Head of caudate nucleus (tissue), 42 donors: ENCODE data around the gene DSCAM.
A peak's percentile ranks its signal among the peaks of the same experiment; 100 is the strongest.

Experiments used
- DNase-seq, 42 donors: peaks; one replicate each; pipeline versions ENCODE4 v3.0.0 to v3.0.0-alpha.2; 2020 to 2021; ENCODE audit warnings: mixed read lengths in 7 of 42
- intact Hi-C: fragments of 100-400 bp; cut with DNase I; formaldehyde crosslinking; loops from one replicate; pipeline ENCODE4 v1.15.0; 2022

DSCAM gene

DNA sequence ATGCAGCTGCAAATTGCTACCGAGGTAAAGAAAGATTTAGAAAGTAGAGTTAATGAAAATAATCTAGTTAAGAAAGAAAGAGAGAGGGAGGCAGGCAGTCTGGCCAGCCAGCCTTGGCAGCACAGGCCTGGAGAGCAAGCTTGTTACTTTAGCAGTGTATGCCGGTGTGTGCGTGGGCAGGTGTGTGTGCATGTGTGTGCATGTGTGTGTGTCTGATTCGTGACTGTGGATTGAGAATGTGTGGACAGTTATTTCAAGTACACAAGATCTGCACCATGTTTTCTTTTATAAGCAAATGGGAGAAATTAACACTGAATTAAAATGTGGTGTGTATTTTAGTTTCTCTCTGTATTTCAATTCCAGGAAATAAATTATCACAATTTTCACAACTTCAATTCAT, 211.6 kb downstream of the DSCAM start:
- no peak for DNase-seq
- intact Hi-C loops: no loop called here

DNA sequence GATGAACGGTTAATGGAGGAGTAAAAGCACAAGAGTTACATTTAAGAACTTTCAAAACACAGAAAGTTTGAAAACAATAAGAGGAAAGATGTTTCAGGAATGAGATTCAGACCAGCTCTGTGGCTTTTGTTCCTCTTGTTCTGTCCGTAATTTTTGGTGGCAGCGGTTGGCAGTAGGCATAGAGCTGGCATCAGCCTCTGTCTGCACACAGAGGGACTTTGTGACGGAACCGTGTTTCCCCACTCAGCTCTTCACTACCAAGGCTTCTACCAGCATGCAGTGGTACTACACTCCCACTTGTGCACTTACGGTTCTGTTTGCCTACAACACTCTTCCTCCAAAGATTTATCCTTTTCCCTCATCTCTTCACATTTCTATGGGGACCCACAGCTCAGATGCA, 212.8 kb downstream of the DSCAM start:
- intact Hi-C loops: no loop called here
- peak in 14 of 42 donors; percentile 5 to 52 (median 18) for DNase-seq

DNA sequence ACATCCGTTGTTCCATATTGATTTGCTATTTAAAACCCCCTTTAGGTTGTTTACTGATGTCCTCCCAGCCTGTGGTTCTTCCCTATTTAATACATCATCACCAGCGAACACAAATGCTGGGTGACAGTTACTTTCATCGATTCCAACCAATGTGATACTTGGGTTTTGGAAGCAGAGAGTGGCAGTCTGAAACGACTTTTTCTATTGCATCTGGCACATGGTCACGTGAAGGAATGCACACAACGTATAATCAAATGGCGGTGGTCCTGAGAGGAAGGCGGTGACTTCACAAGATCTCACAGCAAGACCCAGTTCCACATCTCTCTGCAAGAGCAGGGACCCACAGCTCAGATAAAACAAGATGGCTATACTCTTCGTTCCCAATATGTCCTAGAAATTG, 213.9 kb downstream of the DSCAM start:
- intact Hi-C loops: no loop called here
- DNase-seq: no peak

DNA sequence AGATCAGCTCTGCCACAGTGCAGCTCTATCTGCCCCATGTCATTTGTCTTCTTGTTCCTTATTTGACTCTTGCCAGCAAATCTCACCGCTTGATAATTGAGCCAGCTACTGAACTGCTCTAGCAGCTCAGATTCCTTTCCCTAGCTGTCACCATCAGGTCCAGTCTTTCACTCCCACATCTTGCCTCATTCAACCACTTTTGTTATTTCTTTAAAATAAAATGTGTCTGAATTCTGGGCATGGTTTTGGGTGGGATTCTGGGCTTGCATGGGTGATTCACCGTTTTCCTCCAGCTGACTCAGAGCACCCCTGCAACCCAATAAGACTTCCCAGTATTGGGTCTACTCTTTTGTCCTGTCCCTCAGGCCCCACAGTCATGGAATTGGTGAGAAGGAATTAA, 215.7 kb downstream of the DSCAM start:
- intact Hi-C loops: no loop called here
- DNase-seq: no peak

DNA sequence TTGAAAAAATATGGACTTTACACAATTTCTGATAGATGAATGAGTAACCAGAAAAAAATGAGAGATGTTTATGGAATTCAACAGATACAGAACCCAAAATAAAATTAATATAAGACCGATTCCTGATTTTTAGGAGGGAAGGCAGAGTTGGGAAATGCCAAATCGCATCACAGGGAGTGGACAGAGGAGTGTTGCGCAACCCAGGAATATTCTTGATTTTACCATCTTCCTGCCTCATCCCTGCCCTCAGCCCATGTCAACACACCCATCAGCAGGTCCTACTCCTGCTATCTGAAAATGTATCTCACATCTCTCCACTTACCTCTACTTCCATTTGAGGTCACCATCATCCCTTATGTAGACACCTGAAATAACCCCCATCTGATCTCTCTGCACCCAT, 221.0 kb downstream of the DSCAM start:
- intact Hi-C loops: no loop called here

DNA sequence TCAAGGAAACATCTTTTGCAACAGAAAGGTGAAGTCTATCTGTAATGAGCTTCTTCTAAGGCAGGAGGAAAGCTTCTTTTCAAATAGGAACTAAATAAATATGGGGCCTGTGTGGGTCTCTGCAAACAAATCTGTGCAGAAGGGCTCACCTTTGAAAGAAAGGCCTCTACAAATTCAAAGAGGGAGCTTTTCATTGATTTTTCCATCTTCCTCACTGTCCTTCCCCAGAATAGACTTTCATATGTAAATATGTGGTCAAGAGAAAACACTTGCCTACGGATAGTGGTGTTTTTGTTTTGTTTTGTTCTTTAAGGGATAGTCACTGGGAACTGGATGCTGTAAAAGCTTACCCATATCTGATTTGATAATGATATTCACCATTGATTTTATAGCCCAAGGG, 223.4 kb downstream of the DSCAM start:
- intact Hi-C loops: no loop called here
- no peak for DNase-seq

More for the DNA sequence above, 221.0 kb downstream of the DSCAM start:
- DNase-seq: no peak

DNA sequence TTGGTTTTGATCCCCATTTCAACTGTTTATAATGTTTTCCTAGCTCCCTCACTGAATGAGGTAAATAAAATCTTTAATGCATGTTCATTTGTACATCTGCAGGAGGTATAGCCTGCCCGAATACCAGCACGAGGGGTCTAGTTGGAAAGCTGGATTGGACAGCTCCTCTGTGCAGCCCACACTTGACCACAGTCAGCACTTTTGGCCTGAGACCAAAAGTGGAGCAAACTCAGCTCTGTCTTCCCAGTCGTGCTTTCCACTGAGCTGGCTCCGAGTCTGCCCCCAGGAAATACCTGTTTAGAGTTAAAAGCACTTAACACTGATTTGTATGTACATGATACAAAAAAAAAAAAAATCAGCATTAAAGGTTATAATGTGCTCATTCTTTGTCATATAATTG, 224.4 kb downstream of the DSCAM start:
- intact Hi-C loops: no loop called here

DNA sequence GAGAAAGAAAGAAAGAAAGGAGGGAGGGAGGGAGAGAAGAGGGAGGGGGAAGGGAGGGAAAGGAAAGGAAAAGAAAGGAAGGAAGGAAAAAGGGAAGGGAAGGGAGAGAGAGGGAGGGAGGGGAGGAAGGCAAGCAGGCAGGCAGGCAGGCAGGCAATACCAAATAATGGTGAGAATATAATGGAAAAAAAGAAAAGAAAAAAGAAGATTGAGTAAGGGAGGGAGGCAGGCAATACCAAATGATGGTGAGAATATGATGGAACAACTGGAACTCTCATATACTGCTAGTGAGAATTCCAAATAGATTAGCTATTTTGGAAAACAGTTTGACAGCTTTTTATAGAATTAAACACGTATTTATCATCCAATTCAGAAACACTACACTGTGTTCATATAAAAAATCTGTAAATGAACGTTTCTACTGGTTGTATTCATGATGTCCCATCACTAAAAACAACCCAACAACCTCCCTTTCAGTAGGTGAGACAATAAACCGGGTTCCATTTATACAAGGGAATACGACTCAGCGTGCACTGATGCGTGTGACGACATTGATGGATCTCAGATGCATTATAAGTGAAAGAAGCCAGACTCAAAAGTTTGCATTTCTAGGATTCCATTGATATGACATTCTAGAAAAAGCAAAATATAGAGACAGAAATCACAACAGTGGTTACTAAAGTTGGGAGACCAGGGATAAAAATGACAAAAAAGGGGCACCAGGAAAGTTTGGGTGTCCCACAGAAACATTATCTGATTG, 226.4 kb downstream of the DSCAM start:
- intact Hi-C loops: no loop called here

More for the DNA sequence above, 224.4 kb downstream of the DSCAM start:
- no peak for DNase-seq

DNA sequence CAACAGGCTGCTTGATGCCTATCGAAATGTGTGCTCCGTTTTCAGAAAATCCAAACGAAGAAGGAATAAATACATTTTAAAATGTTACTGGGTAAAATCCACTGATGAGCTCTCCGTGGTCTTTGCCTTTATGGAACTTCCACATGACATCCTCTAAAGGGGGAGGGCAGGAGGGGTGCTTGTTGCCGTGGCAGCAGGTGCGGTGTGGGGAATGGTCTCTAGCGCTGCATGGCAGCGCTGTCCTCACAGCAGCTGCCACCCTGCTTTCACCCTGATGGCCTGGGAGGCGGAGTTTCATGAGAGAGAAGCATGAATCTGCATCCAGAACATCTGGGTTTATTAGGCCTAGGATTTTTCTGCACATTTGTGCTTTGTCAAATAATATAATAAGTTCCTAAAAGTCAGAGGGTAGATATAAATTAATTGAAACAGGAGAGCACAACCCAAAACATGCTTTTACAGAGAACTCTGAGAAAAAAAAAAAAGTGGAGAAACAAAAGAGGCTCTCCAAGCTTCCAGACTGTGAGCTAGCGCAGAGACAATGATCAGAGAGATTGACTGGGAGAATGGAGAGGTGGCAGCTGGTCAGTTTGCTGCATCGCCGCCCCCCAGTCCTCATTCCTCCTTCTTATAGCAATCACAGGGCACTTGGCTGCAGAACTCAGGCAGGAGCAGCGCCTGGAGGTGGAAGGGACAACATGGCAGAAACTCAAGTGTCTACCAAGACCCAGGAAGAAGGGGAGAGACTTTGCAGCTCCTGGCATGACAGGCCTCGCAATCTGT, 228.6 kb downstream of the DSCAM start:
- no peak for DNase-seq
- intact Hi-C loops: loop anchor here (2.0 kb wide), 1 partner anchor 36 kb away; no protein-coding TSS in a partner anchor

More for the DNA sequence above, 226.4 kb downstream of the DSCAM start:
- no peak for DNase-seq

DNA sequence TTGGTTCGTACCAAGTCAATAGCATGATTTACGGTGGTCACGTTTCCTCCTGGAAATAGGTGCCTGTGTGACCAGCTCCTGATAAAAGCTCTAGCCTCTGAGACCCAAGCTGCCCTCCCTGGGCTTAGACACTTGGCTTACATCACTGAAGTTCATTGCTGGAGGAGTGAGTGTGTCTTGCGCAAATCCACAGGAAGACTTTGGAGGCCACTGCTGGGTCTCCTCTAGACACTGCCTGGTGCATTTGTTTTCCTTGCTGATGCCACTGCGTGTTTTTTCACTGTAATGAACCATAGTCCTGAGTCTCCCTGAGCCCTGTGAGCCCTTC, 230.6 kb downstream of the DSCAM start:
- no peak for DNase-seq
- intact Hi-C loops: no loop called here

DNA sequence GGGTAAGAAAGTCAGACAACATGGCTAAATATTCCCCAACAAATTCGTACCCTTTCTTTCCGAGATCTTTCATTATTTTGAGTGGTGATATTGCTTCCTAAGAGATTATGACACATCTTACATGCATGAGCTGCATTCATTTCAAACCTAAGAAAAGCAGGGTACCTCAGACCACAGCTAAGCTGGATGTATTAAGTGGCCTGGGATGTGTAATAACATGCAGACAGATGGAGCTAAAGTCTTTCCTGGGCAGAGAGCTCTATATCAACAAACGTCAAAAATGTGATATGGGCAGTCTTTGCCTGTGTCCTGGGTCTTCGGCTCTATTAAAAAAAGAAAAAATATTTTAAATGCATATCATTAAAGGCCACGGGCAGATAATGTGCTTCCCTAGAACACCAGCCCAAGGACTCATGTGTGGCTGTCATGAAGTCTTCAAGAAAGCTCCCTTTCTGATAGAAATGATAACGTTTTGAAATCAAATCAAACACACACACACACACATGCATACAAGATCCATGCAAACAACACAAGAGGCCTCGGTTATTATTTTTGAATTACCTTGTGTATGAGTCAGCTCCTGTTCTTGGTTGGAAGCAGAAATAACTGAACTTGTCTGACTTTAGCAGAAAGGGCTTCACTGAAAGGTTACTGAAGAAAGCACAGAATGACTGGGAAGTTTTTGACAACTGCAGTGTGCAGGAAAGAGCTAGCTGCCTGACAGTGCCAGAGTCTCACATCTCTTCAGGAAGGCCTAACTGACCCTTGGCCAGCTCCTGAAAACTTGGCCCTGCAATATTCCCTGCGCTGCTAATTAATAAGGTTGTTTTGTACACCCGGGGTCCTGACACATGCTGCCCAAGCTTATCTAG, 231.2 kb downstream of the DSCAM start:
- DNase-seq: no peak
- intact Hi-C loops: no loop called here

DNA sequence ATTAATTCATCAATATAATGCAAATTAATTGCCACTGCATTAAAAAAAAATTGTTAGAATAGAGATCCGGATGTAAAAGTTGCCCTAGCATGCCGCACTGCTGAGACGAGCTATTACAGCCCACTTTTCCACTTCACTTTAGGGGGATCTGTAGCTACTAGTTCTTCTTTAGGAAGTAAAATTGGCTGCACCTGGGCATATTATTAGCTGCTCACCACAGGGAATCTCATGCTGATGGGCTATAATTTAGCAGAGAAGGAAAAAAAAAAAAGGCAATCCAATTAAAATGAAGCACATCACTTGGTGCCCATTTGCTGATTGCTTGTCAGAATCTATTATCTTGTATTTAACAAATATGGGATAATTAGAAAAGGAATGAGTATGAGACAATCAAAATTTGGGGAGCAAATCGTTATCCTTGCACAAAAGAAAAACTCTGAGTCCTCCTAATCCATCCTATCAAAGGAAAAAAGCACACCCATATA, 233.4 kb downstream of the DSCAM start:
- intact Hi-C loops: no loop called here
- DNase-seq: no peak

DNA sequence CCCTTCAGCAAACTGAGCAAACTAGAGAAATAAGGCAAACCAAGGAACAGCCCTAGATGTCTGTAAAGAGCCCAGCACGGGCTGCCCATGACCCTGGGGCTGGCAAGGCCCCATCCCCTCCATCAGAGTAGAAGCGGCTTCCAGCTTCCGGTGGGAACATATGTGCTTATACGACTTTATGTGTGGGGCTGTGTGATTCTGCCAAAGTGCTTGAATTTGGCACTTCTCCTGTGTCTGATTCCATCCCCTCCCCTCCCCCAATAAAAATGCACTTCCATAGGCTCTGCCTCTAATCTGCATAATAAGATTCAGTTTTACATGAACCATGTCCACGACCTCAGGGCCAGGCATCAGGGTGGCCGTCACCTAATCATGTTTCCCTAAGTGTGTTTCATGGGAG, 236.6 kb downstream of the DSCAM start:
- DNase-seq: no peak
- intact Hi-C loops: no loop called here

DNA sequence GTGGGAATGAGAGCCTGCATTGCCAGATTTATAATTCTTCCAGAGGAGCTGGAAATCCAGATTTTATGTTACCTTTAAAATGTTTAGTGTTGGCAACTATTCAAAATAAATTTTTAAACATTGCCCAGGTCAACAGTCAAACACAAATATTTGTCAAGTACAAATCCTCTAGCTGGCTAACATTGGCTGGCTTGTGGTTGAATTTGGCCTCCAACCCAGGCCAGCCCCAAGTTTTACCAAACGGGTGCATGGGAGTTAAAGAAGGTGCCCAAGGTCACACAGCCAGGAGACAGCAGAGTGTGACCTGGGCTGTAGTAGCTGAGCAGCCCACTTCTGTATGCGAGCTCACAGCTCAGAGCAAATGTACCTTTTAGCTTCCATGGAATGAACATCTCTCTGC, 240.6 kb downstream of the DSCAM start:
- intact Hi-C loops: no loop called here
- DNase-seq: no peak

DNA sequence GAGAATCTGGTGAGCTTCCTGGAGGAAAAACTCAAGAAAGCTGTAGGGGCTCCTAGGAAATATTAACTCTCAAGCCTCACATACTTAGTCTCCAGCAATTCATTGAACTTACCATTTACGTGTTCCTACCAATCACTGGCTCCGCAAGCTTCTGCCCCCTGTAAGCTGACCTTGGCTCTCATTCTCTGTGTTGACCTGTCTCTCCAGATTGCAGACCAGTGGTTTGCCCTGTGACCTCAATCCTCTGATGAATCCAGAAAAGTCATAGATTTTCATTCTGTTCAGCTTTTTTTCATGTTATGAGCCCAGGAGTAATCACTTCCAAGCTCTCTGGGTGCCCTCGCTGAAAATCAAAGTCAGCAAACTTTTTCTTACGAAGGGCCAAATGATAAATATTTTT, 241.9 kb downstream of the DSCAM start:
- no peak for DNase-seq
- intact Hi-C loops: no loop called here

DNA sequence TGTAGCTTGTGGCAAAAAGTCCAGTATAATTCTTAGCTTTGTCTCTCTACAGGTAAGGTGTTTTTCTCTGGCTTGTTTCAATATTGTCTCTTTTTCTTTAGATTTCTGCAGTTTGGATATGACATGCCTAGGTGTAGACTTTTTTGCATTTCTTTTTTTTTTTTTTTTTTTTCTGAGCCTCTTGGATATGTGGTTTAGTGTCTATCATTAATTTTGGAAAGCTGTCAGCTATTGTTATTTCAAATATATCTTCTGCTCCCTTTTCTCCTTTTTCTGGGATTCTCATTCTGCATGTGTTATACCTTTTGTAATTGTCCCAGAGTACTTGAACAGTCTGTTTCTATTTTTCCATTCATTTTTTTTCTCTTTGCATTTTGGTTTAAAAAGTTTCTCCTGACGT, 243.2 kb downstream of the DSCAM start:
- intact Hi-C loops: no loop called here

DNA sequence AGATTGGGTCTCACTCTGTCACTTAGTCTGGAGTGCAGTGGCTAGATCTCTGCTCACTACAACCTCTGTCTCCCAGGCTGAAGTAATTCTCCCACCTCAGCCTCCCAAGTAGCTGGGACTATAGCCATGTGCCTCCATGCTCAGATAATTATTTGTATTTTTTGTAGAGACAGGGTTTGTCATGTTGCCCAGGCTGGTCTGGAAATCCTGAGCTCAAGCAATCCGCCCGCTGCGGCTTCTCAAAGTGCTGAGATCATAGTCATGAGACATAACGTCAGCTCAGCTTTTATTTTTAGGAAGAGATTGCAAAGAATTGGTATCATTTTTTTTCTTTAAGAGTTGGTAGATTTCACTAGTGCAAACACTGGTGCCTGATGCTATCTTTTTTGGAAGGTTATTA, 244.9 kb downstream of the DSCAM start:
- intact Hi-C loops: no loop called here
- peak in 3 of 42 donors; percentile 42 to 52 (median 44) for DNase-seq

More for the DNA sequence above, 243.2 kb downstream of the DSCAM start:
- DNase-seq: no peak

DNA sequence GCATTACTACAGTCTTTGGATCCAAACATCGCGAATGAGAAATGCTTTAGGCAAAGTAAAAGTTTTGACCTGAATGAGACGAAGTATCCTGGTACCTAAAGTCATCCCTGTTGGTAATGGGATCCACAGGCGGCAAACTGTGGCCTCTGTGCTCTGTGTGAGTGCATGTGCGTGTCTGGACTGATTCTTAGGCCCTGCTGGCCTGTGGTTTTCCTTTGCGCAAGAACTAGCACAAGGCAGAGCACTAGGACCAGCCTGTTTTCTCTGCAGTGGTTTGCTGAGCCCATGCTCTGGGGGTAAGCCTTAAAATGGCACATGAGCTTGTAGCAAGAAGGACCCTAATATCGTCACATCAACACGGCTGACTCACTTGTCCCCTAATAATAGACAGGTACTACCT, 251.2 kb downstream of the DSCAM start:
- intact Hi-C loops: no loop called here
- DNase-seq: peak in 5 of 42 donors; percentile 5 to 43 (median 20)

DNA sequence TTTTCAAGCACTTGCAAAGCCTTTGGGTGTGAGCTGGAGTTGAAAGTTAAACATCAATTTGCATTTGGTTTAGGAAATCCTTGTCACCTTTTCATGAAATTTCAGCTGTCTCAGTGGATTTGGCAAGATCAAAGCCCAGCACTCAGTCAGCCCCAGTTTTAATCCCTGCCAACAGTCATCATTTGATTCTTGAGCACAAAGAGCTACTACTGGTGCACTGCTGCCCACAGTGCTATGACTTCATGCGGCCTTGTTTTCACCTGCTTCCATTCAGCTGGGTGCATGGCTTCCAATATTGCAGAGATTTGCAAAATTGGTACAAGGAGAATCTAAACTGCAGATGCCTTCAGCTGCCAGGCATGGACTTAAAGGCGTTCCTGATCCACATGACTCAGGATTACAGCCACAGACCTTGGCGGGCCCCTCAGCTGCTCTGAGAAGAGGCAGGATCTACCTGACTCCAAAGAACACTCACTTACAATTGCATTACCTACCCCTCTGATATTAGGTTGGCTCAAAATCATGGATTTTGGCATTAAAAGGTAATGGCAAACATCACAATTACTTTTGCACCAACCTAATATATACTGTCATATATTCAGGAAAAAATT, 259.1 kb downstream of the DSCAM start:
- peak in 2 of 42 donors; percentile 13 to 41 for DNase-seq
- intact Hi-C loops: no loop called here
